ENCODE measurements around the gene LKAAEAR1.

GRCh38 chr20:64121586-64121985 is 37.4 kb upstream of the LKAAEAR1 start:
- TF ChIP-seq BRF2 (CRISPR knock-in tag; IDR thresholded peaks at IDR 0.05) (no peak), GATAD1 (CRISPR knock-in tag; IDR thresholded peaks at IDR 0.05) (no peak), CTCF (CRISPR knock-in tag; IDR thresholded peaks at IDR 0.05) (no peak), MTF2 (CRISPR knock-in tag; IDR thresholded peaks at IDR 0.05; ENCODE audit: borderline replicate concordance) (no peak), NPAS2 (CRISPR knock-in tag; IDR thresholded peaks at IDR 0.05; ENCODE audit: borderline replicate concordance) (no peak), DPF2 (CRISPR knock-in tag; IDR thresholded peaks at IDR 0.05; ENCODE audit: borderline replicate concordance, low read depth) (no peak), ZFP36 (IDR thresholded peaks at IDR 0.05; ENCODE audit: borderline replicate concordance, low read depth, low read length, partially characterized antibody) (no peak)

Data from HepG2 (cell line).